Neural cell (in vitro differentiated cells): Measurements from ENCODE around the gene EYA3.

Experiments used
- EZH2 ChIP-seq: fragments of 200-600, 300-800 bp; shearing (Covaris generic), sonication (generic); IDR thresholded peaks from 2 replicates; pipeline ENCODE4 v1.6.1; 2014; ENCODE audit warnings: antibody characterized with exemption, low read length, borderline replicate concordance, mild to moderate bottlenecking; ENCODE audit not compliant: insufficient read depth, poor library complexity, severe bottlenecking
- TAF1 ChIP-seq: IDR thresholded peaks from 2 replicates; pipeline ENCODE4 v1.6.1; 2012; ENCODE audit warnings: low read depth
- TF ChIP-seq, protein P1 (sequence below): IDR thresholded peaks from 2 replicates; pipeline ENCODE4 v1.6.1; 2012; ENCODE audit warnings: borderline replicate concordance
- TF ChIP-seq, protein P2 (sequence below): fragments of 450-650 bp; IDR thresholded peaks from 2 replicates; pipeline ENCODE4 v1.5.1; 2014; ENCODE audit warnings: antibody characterized with exemption, mild to moderate bottlenecking, moderate library complexity; ENCODE audit not compliant: poor library complexity, severe bottlenecking

DNA sequence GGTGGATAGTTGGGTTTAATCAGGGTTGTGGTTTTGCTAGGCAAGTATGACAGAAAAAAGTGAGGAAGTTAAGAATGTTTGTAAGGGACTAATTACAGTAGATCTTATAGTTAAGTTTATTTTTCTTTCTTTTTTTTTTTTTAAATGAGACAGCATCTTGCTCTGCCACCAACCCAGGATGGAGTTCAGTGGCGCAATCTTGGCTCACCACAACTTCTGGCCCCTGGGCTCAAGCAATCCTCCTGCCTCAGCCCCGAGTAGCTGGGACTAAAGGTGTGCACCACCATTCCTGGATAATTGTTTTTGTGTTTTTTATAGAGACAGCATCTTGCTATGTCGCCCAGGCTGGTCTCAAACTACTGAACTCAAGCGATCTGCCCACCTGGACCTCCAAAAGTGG lies 41.7 kb downstream of the EYA3 start:
- TF ChIP-seq, protein P1, sequence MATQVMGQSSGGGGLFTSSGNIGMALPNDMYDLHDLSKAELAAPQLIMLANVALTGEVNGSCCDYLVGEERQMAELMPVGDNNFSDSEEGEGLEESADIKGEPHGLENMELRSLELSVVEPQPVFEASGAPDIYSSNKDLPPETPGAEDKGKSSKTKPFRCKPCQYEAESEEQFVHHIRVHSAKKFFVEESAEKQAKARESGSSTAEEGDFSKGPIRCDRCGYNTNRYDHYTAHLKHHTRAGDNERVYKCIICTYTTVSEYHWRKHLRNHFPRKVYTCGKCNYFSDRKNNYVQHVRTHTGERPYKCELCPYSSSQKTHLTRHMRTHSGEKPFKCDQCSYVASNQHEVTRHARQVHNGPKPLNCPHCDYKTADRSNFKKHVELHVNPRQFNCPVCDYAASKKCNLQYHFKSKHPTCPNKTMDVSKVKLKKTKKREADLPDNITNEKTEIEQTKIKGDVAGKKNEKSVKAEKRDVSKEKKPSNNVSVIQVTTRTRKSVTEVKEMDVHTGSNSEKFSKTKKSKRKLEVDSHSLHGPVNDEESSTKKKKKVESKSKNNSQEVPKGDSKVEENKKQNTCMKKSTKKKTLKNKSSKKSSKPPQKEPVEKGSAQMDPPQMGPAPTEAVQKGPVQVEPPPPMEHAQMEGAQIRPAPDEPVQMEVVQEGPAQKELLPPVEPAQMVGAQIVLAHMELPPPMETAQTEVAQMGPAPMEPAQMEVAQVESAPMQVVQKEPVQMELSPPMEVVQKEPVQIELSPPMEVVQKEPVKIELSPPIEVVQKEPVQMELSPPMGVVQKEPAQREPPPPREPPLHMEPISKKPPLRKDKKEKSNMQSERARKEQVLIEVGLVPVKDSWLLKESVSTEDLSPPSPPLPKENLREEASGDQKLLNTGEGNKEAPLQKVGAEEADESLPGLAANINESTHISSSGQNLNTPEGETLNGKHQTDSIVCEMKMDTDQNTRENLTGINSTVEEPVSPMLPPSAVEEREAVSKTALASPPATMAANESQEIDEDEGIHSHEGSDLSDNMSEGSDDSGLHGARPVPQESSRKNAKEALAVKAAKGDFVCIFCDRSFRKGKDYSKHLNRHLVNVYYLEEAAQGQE: no peak
- TF ChIP-seq, protein P2, sequence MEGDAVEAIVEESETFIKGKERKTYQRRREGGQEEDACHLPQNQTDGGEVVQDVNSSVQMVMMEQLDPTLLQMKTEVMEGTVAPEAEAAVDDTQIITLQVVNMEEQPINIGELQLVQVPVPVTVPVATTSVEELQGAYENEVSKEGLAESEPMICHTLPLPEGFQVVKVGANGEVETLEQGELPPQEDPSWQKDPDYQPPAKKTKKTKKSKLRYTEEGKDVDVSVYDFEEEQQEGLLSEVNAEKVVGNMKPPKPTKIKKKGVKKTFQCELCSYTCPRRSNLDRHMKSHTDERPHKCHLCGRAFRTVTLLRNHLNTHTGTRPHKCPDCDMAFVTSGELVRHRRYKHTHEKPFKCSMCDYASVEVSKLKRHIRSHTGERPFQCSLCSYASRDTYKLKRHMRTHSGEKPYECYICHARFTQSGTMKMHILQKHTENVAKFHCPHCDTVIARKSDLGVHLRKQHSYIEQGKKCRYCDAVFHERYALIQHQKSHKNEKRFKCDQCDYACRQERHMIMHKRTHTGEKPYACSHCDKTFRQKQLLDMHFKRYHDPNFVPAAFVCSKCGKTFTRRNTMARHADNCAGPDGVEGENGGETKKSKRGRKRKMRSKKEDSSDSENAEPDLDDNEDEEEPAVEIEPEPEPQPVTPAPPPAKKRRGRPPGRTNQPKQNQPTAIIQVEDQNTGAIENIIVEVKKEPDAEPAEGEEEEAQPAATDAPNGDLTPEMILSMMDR: no peak
- no peak for TF ChIP-seq TAF1
- TF ChIP-seq EZH2: no peak
